T1000 (cell line): Measurements from ENCODE around the gene CPHXL.

Experiments
- DNase-seq: peaks from one replicate; lab custom pipeline; 2025; ENCODE audit warnings: mixed read lengths; lab: John Stamatoyannopoulos, UW

Gene CPHXL

DNA sequence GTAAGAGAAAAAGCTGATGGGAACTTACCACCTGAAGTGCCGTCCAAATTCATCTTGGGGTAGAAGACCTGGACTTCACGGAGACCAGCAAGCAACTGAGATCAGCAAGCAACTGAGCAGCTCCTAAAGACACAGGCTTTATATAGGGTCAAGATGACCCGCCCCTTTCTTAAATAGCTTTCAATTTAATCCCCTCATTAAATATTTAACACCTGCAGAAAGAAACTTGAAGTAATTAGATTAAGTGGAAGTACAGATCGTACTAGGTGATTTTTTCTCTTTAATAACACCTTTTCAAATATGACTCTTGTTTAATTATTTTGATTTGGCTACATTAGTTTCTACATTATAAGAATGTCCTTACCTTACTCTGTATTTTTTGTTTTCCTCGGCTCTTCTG lies at the start of gene CPHXL:
Gene CPHXL, minus strand, starts transcription at position 101 of the 400 bp plus-strand sequence. Its CDS starts 48 bp downstream, at position 53.
- DNase-seq = no peak

DNA sequence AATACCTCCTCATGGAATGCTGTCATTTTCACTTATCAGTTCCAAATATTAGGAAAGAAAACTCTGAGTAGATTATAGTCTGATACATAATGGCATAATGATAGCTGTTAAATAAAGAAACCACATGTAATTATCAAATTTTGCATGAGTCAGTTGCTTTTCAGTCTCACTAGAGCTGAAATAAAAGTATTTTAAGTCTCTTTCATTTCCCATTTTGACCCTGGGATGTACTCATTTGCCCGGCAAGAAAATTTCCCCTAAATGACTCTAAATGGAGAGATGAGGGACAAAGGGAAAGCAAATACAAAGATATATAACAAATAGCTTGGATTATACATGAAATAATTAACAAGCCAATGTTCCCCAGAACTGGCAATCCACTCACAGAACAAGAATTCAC lies 47.9 kb upstream of the CPHXL start:
- DNase-seq = no peak

DNA sequence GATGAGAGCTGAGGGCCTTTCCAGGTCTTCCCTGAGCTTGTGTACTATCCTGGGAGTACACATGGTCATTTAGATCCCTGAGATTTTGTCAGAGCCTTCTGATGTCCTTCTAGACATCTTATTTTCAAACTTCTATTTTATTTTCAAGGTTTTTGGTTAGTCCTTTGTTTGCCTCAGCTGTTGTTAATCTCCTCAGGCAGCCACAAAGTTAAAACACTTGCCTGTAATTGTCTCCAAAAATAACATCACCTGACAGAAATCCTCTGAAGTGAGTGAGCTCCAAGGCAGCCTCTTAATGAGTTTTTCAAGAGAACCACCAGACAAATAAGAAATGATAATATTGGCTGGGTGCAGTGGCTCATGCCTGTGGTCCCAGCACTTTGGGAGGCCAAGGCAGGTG lies 43.8 kb upstream of the CPHXL start:
- no peak for DNase-seq

DNA sequence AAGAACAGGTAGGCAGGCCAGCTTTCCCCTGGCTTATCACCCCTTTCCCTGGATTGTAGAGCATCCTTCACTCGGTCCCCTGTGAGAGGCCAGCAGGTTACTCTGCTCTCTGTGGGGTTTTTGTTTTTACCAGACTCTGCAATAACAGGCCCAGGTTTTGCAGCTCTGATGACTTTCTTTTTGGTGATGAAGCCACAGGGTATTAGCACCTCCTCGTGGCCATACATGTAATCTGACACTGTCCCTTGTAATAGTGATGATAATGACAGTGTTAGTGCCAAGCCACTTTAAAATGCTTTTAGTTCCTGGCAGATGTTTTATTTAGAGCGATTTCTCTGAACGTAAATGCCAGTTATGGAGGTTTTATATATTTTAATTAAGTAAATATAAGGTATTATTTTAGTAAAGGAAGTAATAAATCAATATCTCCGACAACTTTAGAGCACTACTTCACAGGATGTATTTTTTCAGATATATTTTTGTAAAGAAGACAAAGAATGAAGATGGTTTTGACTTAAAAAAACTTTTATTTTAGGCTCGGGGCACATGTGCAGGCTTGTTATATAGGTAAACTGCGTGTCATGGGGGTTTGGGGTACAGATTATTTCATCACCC lies 38.0 kb upstream of the CPHXL start:
- no peak for DNase-seq

DNA sequence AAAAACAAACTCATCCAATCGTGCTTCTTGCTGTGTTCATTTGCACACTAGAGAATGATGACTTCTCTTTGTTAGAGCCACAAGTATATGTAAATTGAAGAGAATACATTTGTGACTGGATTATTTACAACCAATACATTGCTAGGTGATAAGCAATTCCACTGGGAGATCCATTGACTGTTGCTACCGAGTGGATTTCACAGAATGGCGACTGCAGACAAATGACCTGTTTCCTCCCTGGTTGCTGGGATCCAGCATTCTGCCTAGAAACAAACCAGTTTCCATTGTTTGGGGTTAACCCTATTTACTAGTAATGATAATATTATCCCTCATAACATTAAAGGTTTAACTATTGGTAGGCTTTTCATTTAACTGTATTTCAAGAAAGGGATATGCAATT lies 36.9 kb upstream of the CPHXL start:
- DNase-seq = no peak

DNA sequence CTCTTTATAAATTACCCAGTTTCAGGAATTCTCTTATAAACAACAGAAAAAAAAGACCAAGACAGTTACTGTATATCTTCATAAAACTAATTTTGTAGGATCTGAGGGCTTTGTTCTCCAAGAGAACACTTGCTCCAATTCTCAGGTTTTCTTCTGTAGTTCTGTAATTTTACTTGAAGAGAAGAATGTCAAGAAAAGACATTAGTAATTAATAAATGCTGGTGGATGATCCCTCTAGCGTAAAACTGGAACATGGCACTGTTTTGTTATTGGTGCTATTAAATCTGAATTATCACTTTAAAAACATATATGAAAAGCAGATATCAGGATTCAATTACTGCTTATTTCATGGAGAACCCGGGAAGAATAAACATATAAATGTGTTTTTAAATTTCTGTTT lies 36.5 kb upstream of the CPHXL start:
- DNase-seq = no peak

DNA sequence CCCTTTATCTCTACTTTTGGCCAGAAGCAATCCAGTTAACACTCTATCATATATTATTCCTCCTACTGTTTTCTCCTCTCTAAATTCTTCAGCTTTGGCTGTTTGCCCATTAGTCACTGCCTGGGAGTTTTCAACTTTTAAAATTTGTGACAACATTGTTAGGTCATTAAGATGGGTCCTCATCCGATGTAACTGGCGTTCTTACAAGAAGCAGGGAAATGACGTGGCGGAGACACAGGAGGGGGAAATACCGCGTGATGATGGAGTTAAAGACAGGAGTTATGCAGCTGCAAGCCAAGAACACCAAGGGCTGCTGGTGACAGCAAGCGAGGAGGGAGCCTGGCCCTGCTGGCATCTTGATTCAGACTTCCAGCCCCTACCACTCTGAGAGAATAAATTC lies 34.8 kb upstream of the CPHXL start:
- DNase-seq = no peak

DNA sequence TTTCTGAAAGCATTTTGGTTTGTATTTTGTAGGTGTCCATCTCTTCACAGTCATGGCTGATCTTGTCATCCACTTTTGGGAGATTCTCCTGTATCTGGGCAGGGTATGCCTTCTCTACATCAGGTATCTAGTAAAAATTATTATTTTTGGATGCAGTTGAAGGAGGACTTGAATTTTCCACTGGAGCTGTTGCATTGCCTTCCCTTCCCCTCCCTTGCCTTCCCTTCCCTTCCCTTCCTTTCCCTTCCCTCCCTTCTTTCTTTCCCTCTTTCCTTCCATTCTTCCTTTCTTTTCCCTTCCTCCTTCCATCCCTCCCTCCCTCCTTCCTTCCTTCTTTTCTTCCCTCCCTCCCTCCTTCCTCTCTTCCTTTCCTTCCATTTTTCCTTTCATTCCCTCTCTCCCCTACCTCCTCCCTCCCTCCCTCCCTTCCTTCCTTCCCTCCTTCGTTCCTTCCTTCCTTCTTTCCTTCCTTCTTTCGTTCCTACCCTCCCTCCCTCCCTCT lies 33.8 kb upstream of the CPHXL start:
- DNase-seq = no peak

DNA sequence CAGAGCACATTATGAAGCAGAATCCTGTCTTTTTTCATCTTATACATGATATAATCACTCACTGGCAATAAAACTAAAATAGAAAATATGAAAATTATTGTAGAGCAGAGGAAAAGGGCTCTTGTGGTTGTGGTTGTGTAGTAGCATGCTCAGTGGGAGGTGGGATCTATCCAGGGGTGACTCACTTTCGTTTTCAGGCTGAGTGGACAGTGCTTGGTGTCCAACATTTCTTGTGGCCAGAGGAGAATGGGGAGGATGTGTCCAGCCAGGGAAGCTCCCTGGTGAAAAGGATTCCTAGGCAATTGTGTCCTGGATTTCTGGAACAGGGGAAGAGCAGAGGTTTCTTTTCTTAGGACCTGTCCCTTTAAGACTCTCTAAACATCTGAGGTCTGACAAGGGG lies 31.9 kb upstream of the CPHXL start:
- DNase-seq = no peak

DNA sequence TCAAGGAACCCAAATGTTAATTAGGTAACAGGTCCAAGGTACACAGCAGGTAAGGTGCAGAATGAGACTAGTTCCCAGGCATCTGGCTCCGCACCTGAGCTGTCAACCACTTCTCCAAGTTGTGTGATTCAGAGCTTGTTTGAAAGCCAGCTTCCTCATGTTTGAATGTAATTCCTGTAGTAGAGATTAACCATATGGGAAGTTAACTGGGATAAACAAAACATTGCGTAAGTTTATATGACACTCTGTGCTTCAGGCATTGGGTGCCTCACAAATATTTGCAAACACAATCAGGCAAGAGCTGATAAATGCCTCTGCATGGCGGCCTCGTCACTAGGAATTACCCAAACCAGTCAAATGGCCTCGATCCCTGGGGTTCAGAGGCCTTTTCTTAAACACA lies 27.9 kb upstream of the CPHXL start:
- no peak for DNase-seq

DNA sequence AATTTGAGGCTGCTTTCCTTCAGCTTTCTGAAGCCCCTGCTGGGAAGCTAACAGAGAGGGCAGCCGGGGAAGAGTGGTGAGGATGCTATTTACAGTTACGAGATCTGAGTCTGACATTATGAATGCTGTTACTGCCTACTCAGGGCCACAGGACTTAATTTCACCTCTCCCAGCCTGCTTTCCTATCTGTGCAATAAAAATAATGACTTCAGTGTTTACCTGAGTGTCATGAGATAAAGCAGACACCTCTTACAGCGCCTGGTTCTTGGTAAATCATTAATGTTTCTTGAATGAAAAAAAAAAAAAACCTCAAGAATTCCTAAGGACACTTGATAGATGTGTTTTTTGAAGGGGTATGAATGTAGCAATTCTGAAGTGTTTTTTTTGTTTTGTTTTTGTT lies 24.2 kb upstream of the CPHXL start:
- DNase-seq = no peak

DNA sequence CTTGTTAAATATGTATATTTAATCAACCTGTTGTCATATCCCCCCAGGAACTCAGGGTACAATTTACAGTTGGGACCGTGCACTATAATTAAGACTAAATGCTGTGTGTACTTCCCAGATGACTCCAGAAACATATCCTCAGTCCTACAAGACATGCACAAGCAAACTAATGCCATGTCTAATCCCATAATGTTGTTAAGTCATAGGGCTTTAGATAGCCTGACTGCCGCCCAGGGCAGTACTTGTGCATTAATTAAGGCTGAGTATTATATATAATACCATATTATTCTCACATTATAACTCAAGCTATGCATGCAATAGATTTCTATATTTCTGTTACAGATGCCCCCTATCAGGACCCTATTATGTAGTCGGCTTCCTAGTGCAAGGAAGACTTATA lies 20.1 kb upstream of the CPHXL start:
- no peak for DNase-seq

DNA sequence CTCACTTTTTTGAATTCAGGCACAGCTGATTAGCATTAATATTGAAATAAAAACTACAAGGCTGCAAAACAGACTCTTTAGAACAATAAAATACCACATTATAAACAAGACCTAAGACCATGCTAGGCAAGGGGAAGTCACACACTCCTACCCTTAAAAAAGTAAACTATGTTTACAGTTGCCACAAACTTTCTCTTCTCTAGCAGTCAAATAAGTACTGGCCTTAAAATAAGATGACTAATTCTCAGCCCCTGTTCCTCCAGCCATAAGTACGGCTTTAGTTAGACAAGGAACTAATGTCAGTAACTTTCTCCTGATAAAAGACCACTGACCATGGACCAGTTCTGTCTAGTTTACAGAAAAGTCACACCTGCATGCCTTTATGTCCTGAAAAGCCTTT lies 19.5 kb upstream of the CPHXL start:
- no peak for DNase-seq

DNA sequence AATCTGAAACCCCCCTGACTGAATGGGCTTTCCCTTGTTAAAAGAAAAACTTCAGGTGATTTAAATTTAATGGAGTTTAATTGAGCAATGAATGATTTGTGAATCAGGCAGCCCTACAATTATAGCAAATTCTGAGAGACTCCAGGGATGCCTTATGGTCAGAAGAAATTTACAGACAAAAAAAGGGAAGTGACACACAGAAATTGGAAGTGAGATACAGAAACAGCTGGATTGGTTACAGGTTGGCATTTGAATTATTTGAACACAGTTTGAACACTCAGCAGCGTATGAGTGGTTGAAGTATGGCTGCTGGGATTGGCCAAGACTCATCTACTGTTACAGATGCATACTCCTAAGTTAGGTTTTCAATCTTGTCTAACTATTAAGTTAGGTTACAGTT lies 19.0 kb upstream of the CPHXL start:
- DNase-seq = no peak

DNA sequence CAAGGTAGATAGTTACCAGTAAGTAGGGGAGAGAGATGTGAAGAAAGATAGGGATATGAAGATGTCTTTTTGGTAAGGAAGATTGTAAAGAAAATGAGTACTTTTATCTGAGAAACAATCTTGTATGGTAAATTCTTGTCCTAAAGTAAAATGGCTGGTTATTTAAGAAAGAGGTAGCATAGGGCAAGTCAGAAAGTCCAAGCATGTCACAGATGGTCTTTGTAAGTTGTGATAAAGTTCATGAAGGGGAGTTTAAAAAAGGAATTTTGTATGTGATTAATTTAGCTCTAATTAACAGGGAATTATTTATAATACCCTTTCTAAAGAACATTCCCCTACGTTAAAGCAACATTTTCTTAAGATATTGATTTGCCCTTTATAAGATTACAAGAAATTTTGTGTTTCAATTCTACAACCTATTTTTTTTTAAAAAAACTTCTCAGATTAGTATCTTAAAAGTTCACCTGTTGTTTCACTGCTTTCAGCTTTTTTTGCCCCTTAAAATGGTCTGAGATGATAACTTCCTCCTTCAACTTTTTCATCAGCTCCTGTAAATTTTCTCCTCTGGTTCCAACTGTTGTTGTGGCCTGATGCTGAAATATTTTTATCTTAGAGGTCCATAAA lies 16.2 kb upstream of the CPHXL start:
- DNase-seq = no peak

DNA sequence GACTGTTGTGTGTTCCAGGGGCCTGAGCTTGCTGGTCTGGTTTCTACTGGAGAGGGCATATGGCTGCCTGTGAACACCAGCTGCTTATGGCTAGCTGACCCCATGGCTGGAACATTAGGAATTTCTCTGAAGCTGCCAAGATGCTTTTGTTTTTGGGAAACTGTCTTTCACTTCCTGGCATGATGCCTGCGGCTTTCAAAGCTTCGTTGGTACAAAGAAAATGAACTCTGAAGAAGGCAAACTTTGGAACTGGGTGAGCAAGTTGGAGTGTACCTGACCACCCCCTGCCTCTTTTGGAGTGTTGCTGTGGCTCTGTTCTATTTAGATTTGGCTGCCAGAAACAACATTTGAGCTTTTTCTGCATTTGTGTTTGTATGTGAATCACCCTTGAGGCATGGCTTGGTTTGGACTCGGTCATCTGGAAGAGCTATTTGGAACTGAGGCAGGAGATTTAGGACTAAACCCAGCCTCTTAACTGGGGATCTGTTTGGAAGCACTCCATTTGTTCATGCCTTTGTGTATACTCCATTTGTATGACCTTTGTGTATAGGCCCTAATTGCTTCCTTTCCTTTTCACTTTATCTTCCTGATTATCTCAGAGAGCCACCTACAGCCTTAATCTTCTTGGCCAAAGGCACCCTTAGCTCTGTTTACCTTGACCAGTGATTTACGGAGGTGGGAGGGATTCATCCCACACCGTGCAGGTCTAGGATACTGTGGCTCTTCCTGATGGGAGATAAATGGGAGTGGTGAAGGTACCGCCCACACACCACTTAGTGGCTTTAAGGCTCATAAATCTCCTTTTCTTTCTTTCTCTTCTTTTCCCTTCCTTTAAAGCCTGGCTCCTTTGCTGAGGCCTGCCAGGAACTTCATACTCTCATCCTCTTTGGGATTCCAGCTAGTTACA lies 7.3 kb upstream of the CPHXL start:
- DNase-seq = no peak

DNA sequence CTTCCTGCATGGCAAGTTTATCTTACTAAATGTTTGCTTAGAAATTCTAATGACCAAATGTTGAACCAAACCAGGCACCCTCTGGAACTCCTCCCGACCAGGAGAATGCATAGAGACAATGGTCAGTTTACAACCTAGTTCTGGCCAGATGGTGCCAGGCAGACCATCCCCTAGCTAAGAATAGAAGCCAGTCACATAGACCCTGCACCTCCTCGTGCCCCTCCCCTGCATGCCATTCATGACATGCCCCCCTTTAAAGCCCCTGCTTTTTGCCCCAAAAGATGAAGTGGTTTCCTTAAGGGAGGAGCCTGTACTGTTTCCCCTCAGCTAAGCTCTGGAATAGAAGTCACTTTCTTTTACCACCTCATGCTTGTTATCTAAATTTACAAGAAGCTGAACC lies 6.6 kb upstream of the CPHXL start:
- no peak for DNase-seq

DNA sequence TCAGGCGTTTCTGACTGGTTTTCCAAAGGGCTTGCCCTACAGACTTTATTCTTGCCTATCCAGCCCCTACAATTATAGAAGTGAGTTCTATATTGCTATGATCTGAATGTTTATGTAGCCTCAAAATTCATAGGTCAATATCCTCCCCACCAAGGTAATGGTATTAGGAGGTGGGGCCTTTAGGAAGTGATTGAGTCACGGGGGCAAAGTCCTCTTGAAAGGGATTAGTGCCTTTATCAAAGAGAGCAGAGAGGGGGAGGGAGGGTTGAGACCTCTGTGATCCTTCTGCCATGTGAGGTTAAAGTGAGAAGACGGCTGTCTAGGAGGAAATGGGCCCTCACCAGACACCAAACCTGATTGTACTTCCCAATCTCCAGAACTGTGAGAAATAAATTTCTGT lies 931 bp upstream of the CPHXL start:
- no peak for DNase-seq

DNA sequence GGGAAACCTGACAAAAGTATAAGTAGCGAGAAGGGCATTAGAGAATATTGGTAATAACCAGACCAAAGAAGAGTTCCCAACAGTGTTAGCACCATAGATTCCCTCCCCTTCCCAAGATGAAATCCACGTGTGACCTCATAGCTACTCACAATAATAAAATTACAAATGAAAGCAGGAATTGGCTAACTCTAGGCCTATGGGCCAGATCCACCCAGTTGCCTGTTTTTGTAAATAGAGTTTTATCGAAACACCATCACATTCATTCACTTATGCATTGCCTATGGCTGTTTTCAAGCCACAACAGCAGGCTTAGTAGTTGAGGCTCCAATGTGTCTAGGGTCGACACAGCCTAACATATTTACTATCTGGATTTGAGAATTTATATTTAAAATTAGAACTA lies 7.8 kb downstream of the CPHXL start:
- no peak for DNase-seq

DNA sequence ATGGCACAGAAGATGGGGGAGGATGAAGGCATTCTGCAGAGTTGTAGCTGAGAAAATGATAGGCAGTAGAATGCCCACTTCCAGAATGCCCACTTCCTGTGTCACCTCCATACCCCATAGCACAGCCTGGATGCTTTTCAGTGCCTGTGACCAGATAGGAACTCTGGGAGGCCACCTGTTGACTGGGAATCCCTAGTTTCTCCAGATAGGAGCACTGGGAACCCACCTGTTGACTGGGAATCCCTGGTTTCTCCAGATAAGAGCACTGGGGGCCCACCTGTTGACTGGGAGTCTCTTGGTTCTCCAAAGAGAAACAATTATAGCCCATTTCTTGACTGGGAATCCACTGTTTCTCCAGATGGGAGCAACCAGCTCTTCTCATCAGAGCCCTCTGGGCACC lies 11.6 kb downstream of the CPHXL start:
- no peak for DNase-seq

DNA sequence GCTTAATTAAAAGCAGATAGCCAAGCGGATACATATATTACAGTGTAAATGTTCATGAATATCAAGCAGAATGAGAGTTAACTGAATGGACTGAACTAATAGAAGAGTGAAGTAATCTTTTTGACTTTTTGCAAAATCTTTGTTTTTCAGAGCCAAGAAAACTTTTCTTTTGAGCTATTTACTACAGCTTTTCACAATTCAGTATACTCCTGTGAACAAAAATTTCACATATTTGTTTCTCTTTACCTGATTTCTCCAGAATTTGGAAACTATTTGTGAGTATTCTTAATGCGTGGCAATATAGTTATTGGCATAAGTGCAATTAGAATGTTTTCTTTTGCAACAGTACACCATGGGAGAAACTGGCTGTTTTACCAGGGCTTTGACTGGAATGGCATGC lies 15.9 kb downstream of the CPHXL start:
- no peak for DNase-seq

DNA sequence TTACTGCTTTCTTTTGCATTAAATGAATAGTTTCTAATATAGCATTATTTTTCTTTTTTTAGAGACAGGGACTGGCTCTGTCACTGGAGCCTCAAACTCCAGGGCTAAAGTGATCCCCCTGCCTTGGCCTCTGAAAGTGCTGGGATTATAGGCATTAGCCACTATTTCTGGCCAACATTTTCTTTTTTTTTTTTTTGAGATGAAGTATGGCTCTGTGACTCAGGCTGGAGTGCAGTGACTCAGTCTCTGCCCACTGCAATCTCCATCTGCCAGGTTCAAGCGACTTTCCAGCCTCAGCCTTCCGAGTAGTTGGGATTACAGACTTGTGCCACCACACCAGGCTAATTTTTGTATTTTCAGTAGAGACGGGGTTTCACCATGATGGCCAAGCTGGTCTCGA lies 23.0 kb downstream of the CPHXL start:
- no peak for DNase-seq

DNA sequence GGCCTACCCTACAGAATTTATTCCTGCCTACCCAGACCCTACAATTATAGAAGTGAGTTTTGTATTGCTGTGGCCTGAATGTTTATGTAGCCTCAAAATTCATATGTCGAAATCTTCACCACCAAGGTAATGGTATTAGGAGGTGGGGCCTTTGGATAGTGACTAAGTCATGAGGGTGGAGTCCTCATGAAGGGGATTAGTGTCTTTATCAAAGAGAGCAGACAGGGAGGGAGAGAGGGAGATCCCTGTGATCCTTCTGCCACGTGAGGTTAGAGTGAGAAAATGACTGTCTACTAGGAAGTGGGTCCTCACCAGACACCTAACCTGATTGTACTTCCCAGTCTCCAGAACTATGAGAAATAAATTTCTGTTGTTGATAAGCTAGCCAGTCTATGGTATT lies 24.0 kb downstream of the CPHXL start:
- DNase-seq = no peak
